ENCODE results near the gene SUPT5H. TPM values are rescaled to one million over a fixed set of nuclear protein-coding genes. Genes with fewer than 3 reads are reported as not detected.

SUPT5H gene
- total RNA-seq, 2 donors from 2014 or later = 81.7 to 95.1 TPM

DNA sequence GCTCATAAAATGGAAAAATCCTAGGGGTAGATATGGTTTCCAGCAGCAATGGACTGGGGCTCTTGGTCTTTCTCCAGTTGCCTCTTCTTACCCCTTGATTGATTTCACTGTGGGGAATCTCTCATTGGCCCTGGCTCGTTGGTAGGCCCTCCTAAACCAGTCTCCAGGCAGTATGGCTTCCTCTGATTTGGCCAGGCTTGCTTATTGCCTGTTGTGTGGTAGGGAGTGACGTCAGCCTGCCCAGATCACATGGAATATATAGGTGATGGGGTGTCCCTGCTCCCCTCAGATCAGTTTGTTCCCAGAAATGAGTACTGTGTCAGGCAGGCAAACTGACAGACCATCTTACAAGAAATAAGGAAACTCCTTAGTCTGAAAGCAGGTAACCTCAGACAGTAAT is 63.9 kb downstream of the SUPT5H start:
- H3K27me3 ChIP-seq = peaks cover 0 to 14% of the 10 kb centered on the region in 2 donors
- no peak overlapping the region for H3K4me3 ChIP-seq
- H3K27ac ChIP-seq = no peak overlapping the region
- H3K4me1 ChIP-seq = peaks cover 0 to 9% of the 10 kb centered on the region in 2 donors
- TF ChIP-seq, protein P1, sequence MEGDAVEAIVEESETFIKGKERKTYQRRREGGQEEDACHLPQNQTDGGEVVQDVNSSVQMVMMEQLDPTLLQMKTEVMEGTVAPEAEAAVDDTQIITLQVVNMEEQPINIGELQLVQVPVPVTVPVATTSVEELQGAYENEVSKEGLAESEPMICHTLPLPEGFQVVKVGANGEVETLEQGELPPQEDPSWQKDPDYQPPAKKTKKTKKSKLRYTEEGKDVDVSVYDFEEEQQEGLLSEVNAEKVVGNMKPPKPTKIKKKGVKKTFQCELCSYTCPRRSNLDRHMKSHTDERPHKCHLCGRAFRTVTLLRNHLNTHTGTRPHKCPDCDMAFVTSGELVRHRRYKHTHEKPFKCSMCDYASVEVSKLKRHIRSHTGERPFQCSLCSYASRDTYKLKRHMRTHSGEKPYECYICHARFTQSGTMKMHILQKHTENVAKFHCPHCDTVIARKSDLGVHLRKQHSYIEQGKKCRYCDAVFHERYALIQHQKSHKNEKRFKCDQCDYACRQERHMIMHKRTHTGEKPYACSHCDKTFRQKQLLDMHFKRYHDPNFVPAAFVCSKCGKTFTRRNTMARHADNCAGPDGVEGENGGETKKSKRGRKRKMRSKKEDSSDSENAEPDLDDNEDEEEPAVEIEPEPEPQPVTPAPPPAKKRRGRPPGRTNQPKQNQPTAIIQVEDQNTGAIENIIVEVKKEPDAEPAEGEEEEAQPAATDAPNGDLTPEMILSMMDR (IDR thresholded peaks at IDR 0.05) = no peak
- no peaks in the 10 kb centered on the region for H3K36me3 ChIP-seq
- DNase-seq (ENCODE audit: low spot score) = no peak
- no peaks in the 10 kb centered on the region for H3K9me3 ChIP-seq

DNA sequence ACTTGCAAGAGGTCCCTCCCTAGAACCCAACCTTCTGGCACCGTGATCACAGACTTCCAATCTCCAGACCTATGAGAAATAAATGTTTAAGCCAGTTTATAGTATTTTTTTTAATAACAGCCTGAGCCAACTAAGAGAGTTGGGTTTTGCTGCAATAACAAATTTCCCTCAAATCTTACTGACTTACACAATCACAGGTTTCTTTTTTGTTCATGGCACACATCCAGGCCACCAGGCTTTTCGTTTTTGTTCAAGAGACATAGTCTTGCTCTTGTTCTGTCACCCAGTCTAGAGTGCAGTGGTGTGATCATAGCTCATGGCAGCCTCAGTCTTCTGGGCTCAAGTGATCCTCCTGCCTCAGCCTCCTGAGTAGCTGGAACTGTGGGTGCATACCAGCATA is 67.6 kb downstream of the SUPT5H start:
- DNase-seq (ENCODE audit: low spot score) = no peak
- no peak overlapping the region for H3K4me3 ChIP-seq
- H3K36me3 ChIP-seq = no peaks in the 10 kb centered on the region
- no peak overlapping the region for H3K27ac ChIP-seq
- TF ChIP-seq, protein P1 (IDR thresholded peaks at IDR 0.05) = no peak
- H3K27me3 ChIP-seq = peaks cover 8 to 30% of the 10 kb centered on the region in 2 donors
- peaks cover 0 to 14% of the 10 kb centered on the region in 2 donors for H3K4me1 ChIP-seq
- H3K9me3 ChIP-seq = no peaks in the 10 kb centered on the region

DNA sequence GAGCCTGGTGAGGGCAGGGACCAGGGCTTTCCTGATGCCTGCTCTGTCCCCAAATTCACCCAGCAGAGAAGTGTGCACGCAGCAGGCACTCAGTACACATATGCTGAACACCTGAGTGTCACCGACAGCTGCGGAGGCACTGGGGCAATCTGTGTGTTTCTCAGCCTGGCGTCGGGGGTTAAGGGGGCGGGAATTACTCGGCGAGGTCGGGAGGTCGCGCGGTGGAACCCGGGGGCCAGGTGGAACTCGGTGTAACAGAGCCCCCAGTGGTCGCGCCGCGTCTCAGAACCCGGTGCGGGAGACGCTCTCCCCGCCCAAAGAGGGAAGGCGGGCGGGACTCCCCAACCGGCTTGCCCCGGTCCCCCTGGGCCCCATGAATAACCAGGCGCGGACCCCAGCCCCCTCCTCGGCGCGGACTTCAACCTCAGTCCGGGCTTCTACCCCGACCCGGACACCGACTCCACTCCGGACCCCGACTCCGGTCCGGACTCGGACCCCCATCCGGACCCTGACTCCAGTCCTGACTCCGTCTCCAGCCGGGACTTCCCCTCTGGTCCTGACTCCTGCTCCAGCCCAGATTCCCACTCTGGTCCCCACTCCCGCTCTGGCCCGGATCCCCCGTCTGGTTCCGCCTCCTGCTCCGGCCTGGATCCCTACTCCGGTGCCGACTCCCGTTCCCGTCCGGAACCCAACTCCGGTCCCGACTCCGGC is 69.6 kb downstream of the SUPT5H start, which contains the start of gene SELENOV:
SELENOV (plus strand) TSS at position 300 of the 711 bp plus-strand sequence; CDS start at position 374, 74 bp downstream.
- peaks cover 8 to 26% of the 10 kb centered on the region in 2 donors for H3K27me3 ChIP-seq
- H3K4me3 ChIP-seq = peak within 1 kb of the TSS; percentile 15 to 42
- TF ChIP-seq, protein P1 (IDR thresholded peaks at IDR 0.05) = no peak
- no peaks in the 10 kb centered on the region for H3K9me3 ChIP-seq
- DNase-seq (ENCODE audit: low spot score) = no peak
- no peaks in the 10 kb centered on the region for H3K36me3 ChIP-seq
- H3K4me1 ChIP-seq = peaks cover 0 to 14% of the 10 kb centered on the region in 2 donors
- no peak within 1 kb of the TSS for H3K27ac ChIP-seq

DNA sequence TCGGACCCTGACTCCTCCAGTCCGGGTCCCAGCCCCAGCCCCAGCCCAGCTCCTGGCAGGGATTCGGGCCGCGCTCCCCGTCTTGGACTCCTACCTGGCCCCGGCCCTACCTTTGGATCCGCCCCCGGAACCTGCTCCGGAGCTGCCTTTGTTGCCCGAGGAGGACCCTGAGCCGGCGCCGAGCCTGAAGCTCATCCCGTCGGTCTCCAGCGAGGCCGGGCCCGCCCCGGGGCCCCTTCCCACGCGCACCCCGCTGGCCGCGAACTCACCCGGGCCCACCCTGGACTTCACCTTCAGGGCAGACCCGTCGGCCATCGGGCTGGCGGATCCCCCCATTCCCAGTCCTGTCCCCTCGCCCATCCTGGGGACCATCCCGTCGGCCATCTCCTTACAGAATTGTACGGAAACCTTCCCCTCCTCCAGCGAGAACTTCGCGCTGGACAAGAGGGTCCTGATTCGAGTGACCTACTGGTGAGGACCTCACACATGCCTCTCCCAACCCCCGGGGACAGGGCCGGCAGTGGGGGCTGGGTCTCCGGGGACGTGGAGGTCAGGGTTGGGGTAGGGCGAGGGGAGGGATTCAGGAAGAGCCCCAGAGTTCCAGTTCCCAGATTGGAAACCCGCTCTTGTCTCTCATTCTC is 70.3 kb downstream of the SUPT5H start:
- Histone ChIP-seq H3K36me3 (no peaks in the 10 kb centered on the region), H3K27me3 (peaks cover 8 to 26% of the 10 kb centered on the region in 2 donors), H3K4me1 (peaks cover 0 to 14% of the 10 kb centered on the region in 2 donors), H3K9me3 (no peaks in the 10 kb centered on the region), H3K27ac (no peak overlapping the region), H3K4me3 (peak overlapping the region; percentile 15 to 42)
- TF ChIP-seq, protein P1 (IDR thresholded peaks at IDR 0.05) = no peak
- no peak for DNase-seq (ENCODE audit: low spot score)

DNA sequence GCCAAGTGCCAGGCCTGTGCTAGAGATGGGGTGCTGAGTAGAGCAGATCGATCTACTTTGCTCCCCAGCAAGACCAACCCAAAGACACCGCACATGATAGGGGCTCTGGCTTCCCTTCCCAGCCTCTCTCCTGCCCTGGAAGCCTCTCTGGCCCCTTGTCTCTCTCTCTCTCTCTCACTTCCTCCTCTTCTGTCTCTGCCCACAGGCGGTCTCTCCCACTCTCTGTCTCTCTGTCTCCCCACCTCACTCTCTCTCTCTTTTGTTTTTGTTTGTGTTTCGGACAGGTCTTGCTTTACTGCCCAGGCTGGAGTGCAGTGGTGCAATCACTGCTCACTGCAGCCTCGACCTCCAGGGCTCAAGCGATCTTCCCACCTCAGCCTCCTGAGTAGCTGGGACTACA is 70.9 kb downstream of the SUPT5H start:
- no peak for DNase-seq (ENCODE audit: low spot score)
- H3K27me3 ChIP-seq = peaks cover 8 to 26% of the 10 kb centered on the region in 2 donors
- TF ChIP-seq, protein P1 (IDR thresholded peaks at IDR 0.05) = no peak

More for the DNA sequence above, 70.9 kb downstream of the SUPT5H start:
- H3K9me3 ChIP-seq = no peaks in the 10 kb centered on the region
- no peak overlapping the region for H3K27ac ChIP-seq
- no peaks in the 10 kb centered on the region for H3K36me3 ChIP-seq
- no peak overlapping the region for H3K4me3 ChIP-seq
- peaks cover 0 to 14% of the 10 kb centered on the region in 2 donors for H3K4me1 ChIP-seq

All from right atrium auricular region (tissue), 2 donors.